Stomach (tissue), 4 donors: ENCODE data around the gene PDE4B.

Source experiments
- EP300 ChIP-seq: sonication (generic); formaldehyde crosslinking; IDR thresholded peaks from one replicate; pipeline ENCODE4 v1.6.1; 2017; ENCODE audit warnings: antibody characterized with exemption
- POLR2A ChIP-seq, 4 donors: fragments of 450-650 bp; IDR thresholded peaks; one replicate each; pipeline ENCODE4 v1.6.1; 2016; ENCODE audit warnings: antibody characterized with exemption in 4 of 4, control low read depth in 2 of 4, mild to moderate bottlenecking in 1 of 4, moderate library complexity in 1 of 4

DNA sequence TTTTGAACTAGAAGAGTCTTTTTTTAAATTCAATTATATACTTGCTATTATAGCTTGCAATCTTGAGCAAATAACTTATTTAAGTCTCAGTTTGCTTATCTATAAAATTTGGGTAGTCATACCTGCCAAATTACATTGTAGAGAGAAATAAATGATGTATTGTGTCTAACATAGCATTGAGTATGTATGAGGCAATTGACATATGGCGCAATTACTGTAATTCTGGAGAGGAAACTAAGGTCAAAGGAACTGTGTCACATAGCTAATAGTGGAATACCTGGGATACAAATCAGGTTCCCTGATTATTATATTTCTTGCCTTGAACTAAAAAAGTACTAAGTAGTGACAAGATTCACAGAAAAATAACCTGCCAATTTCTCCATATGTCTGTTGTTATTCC is 302.5 kb downstream of the PDE4B start:
- TF ChIP-seq POLR2A (IDR thresholded peaks at IDR 0.05) (no peak), EP300 (no peak)
